ENCODE results near the gene SFTPD. TPM values are rescaled to one million over a fixed set of nuclear protein-coding genes. Genes with fewer than 3 reads are reported as not detected.

SFTPD gene
- total RNA-seq, 4 donors from 2014 or later = 1.7 to 2.7 (median 2.2) TPM; not detected in 1

DNA sequence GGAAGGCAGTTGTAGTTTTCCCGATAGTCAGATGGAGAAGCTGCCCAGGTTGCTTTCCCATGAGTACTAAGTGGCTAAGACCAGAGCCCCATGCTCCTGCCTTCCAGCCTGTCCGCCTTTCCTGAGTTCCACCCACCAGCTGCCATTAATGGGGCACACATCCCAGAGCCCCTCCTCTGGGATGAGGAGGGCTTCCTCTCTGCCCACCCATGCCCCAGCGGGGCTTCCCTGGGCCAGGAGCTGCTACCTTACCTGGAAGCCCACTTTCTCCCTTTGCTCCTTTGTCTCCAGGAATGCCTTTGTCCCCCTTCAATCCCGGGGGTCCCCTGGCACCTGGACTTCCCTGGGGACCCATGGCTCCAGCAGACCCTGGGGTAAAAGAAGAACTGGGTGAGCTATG is 7.8 kb downstream of the SFTPD start:
- Histone ChIP-seq H3K27ac (no peak overlapping the region), H3K27me3 (no peaks in the 10 kb centered on the region), H3K9me3 (no peaks in the 10 kb centered on the region), H3K4me1 (no peaks in the 10 kb centered on the region), H3K36me3 (peaks cover 0 to 10% of the 10 kb centered on the region in 2 donors), H3K4me3 (no peak overlapping the region)
- WGBS, 2 donors (ENCODE audit: low coverage in 1 of 2) = 96 to 100% methylated on average over 2 to 4 of the region's 4 CpGs
- TF ChIP-seq, protein P1, sequence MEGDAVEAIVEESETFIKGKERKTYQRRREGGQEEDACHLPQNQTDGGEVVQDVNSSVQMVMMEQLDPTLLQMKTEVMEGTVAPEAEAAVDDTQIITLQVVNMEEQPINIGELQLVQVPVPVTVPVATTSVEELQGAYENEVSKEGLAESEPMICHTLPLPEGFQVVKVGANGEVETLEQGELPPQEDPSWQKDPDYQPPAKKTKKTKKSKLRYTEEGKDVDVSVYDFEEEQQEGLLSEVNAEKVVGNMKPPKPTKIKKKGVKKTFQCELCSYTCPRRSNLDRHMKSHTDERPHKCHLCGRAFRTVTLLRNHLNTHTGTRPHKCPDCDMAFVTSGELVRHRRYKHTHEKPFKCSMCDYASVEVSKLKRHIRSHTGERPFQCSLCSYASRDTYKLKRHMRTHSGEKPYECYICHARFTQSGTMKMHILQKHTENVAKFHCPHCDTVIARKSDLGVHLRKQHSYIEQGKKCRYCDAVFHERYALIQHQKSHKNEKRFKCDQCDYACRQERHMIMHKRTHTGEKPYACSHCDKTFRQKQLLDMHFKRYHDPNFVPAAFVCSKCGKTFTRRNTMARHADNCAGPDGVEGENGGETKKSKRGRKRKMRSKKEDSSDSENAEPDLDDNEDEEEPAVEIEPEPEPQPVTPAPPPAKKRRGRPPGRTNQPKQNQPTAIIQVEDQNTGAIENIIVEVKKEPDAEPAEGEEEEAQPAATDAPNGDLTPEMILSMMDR (IDR thresholded peaks at IDR 0.05) = no peak
- TF ChIP-seq POLR2A (IDR thresholded peaks at IDR 0.05) (no peak), EP300 (IDR thresholded peaks at IDR 0.05) (no peak)
- ATAC-seq = no peak

- Histone ChIP-seq H3K36me3 (peaks cover 0 to 10% of the 10 kb centered on the region in 2 donors), H3K27ac (no peak overlapping the region)
- ATAC-seq = no peak
These were observed 8.5 kb downstream of the SFTPD start for GRCh38 chr10:79940431-79940830.

GRCh38 chr10:79939969-79940368 is 8.9 kb downstream of the SFTPD start:
- Histone ChIP-seq H3K4me1 (no peaks in the 10 kb centered on the region), H3K4me3 (no peak overlapping the region), H3K27me3 (no peaks in the 10 kb centered on the region), H3K27ac (no peak overlapping the region), H3K36me3 (peaks cover 0 to 10% of the 10 kb centered on the region in 2 donors), H3K9me3 (no peaks in the 10 kb centered on the region)
- 100% methylated on average over 1 of the region's 2 CpGs; no CpG with 5 or more reads in 1 of the 2 donors for whole genome bisulfite sequencing, 2 donors (ENCODE audit: low coverage in 1 of 2)
- no peak for ATAC-seq
- no peak for TF ChIP-seq EP300 (IDR thresholded peaks at IDR 0.05)
- no peak for TF ChIP-seq POLR2A (IDR thresholded peaks at IDR 0.05)
- TF ChIP-seq POLR2AphosphoS5 (IDR thresholded peaks at IDR 0.05) = no peak
- TF ChIP-seq, protein P1 (IDR thresholded peaks at IDR 0.05) = no peak

More at GRCh38 chr10:79940431-79940830, 8.5 kb downstream of the SFTPD start:
- H3K27me3 ChIP-seq = no peaks in the 10 kb centered on the region
- H3K4me1 ChIP-seq = no peaks in the 10 kb centered on the region
- no peak overlapping the region for H3K4me3 ChIP-seq
- H3K9me3 ChIP-seq = no peaks in the 10 kb centered on the region
- TF ChIP-seq, protein P1 (IDR thresholded peaks at IDR 0.05) = no peak
- TF ChIP-seq POLR2A (IDR thresholded peaks at IDR 0.05) (no peak), EP300 (IDR thresholded peaks at IDR 0.05) (no peak), POLR2AphosphoS5 (IDR thresholded peaks at IDR 0.05) (no peak)

DNA sequence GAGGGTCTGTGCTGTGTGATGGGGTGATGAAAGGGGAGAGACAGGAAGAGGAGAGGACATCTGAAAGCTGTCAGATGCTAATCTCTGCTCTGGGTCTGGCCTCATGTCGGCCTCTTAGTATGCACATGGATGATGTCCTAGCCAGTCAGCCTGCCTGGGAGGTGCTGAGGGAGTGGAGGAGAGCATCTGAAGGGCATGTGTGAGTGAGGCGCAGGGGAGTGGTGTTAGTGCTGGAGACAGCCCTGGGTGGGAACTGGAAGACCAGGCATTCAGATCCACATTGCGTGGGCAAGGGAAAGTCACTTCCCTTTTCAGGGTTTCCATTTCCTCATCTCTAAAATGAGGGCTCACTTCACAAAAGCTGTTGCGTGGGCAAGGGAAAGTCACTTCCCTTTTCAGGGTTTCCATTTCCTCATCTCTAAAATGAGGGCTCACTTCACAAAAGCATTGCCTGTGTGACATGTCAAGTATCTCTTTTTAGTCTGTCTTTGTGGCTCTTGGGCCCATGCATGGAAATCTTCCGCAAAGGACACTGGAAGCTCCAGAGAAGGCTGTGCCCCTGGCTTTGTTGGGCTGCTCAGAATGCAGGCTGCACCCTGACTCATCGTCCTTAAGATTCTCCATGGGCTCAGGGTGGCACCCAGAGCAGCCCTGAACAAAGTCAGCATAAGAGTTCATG is 10.0 kb downstream of the SFTPD start:
- H3K36me3 ChIP-seq = peaks cover 0 to 10% of the 10 kb centered on the region in 2 donors
- peak; percentile 66 for ATAC-seq
- WGBS, 2 donors (ENCODE audit: low coverage in 1 of 2) = 68 to 100% methylated on average over 1 to 3 of the region's 6 CpGs
- no peak overlapping the region for H3K27ac ChIP-seq
- TF ChIP-seq POLR2AphosphoS5 (IDR thresholded peaks at IDR 0.05) = no peak
- no peak for TF ChIP-seq POLR2A (IDR thresholded peaks at IDR 0.05)
- H3K4me1 ChIP-seq = no peaks in the 10 kb centered on the region
- H3K27me3 ChIP-seq = no peaks in the 10 kb centered on the region
- H3K9me3 ChIP-seq = no peaks in the 10 kb centered on the region
- no peak overlapping the region for H3K4me3 ChIP-seq

DNA sequence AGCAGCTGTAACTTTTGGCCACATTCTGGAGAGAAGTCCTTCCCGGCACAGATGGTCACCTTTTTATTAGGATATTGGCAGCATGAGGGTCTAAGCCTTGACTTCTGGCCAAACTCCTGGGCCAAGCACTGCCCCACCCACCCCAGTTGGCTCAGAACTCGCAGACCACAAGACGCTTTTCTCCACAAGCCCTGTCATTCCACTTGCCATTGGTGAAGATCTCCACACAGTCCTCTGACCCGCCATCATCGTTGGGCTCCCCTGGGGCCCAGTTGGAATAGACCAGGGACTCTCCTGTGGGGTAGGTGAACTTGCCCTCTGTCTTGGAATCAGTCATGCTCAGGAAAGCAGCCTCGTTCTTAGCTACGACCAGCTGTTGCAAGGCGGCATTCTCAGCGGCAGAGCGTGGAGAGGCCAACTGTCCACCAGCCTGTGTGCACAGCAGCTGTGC is 11.2 kb downstream of the SFTPD start:
- TF ChIP-seq EP300 (IDR thresholded peaks at IDR 0.05) (no peak), POLR2AphosphoS5 (IDR thresholded peaks at IDR 0.05) (no peak), POLR2A (IDR thresholded peaks at IDR 0.05) (no peak)
- TF ChIP-seq, protein P1 (IDR thresholded peaks at IDR 0.05) = no peak
- 64% methylated on average over 3 of the region's 10 CpGs; no CpG with 5 or more reads in 1 of the 2 donors for WGBS, 2 donors (ENCODE audit: low coverage in 1 of 2)
- Histone ChIP-seq H3K27me3 (no peaks in the 10 kb centered on the region), H3K4me1 (no peaks in the 10 kb centered on the region), H3K4me3 (no peak overlapping the region), H3K9me3 (no peaks in the 10 kb centered on the region), H3K27ac (no peak overlapping the region), H3K36me3 (peaks cover 0 to 10% of the 10 kb centered on the region in 2 donors)
- ATAC-seq = no peak
